Muscle layer of duodenum (tissue), 2 donors: Measurements from ENCODE around the gene PTPRN2.

Experiments
- H3K27ac ChIP-seq: one replicate; pipeline ENCODE4 v1.7.0; 2013; ENCODE audit warnings: mild to moderate bottlenecking, low read length
- H3K27me3 ChIP-seq: one replicate; pipeline ENCODE4 v1.7.0; 2013; ENCODE audit warnings: low read depth, mild to moderate bottlenecking, control low read depth, low read length
- H3K36me3 ChIP-seq, 2 donors: one replicate each; pipeline ENCODE4 v1.7.0; 2013; ENCODE audit warnings: low read length in 2 of 2, control low read depth in 1 of 2, mild to moderate bottlenecking in 1 of 2; ENCODE audit not compliant: insufficient read depth in 2 of 2, control insufficient read depth in 1 of 2
- H3K4me1 ChIP-seq, 2 donors: one replicate each; pipeline ENCODE4 v1.7.0; 2013; ENCODE audit warnings: low read length in 2 of 2, mild to moderate bottlenecking in 2 of 2, control low read depth in 1 of 2, moderate library complexity in 1 of 2; ENCODE audit not compliant: insufficient read depth in 2 of 2, control insufficient read depth in 1 of 2
- H3K4me3 ChIP-seq, 2 donors: one replicate each; pipeline ENCODE4 v1.7.0; 2013; ENCODE audit warnings: low read length in 2 of 2, low read depth in 1 of 2, mild to moderate bottlenecking in 1 of 2
- H3K9me3 ChIP-seq, 2 donors: one replicate each; pipeline ENCODE4 v1.7.0; 2013; ENCODE audit warnings: low read length in 2 of 2, control low read depth in 1 of 2, mild to moderate bottlenecking in 1 of 2; ENCODE audit not compliant: control insufficient read depth in 1 of 2
- donor health status: healthy.

PTPRN2 gene

DNA sequence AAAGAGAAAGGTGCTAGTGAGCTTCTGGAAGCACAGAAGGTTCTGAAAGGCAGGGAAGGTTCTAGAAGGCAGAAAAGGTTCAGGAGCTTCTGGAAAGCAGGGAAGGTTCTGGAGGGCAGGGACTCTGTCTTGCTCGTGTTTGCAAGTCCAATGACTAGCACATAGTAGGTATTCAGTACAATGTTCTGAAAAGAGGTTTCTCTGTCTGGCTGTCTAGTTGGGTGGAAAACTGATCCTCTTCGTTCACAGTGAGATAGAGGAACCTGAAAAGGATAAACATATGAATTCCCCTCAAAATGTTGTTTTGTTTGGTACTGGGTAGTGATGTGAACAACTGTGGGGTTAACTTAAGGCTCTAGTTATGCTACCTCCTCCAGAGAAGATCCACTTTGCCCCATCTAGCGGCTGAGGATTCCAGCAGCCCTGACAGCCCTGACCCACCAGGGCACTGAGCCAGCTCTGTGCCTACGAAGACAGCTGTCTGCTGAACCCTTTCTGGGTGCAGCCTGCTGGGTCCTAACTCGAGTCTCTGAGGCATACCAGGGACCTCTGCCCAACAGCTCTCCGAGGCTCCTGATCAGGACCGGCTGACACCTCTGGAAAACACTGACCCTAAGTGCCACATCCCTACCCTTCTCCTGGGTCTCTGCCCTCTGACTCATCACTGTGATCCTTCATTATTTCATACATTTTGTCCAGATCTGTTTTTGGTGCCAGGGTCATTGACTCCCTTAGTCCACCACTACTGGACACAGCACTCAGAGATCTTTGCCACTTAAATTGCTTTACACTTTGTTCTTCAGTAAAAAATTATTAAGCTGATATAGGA is 15.4 kb downstream of the PTPRN2 start:
- Histone ChIP-seq H3K36me3 (no peaks in the 10 kb centered on the region), H3K4me1 (peaks cover 0 to 9% of the 10 kb centered on the region in 2 donors), H3K27me3 (peaks cover 4% of the 10 kb centered on the region), H3K4me3 (no peak overlapping the region), H3K27ac (no peak overlapping the region), H3K9me3 (no peaks in the 10 kb centered on the region)

DNA sequence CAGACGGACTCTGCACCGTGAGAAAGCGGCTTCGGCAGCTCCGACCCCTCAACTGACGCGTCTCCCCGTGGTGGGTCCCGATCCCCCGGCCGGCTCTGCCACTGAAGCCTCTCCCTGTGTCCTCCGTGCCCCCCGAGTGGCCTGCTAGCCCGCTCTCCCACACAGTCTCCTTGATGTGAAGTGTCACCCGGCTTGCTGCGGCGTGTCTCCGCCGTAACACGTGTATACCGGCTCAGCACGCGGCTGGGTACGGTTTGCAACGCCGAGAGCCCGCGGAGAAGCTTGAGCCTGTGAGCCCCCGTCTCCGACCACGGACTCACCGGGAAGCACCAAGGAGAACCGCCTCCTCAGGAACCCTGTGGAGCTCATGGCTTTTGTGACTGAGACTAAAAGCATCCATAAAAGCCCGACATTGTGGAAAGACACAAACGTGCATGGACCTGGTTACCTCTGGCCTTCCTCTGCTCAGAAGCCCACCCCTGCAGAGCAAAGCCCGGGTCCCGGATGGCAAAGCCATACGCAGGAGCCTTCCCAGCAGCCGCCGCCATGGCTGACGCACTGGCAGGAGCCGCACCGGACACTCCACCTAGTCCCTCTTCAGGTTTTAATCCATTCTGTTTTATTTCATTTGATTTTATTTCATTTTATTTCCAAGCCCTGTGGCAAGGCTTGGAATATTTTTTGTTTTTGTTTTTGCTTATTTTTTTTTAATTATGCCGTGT is 17.0 kb downstream of the PTPRN2 start:
- peaks cover 4% of the 10 kb centered on the region for H3K27me3 ChIP-seq
- H3K36me3 ChIP-seq = no peaks in the 10 kb centered on the region
- no peak overlapping the region for H3K27ac ChIP-seq
- H3K9me3 ChIP-seq = no peaks in the 10 kb centered on the region
- no peak overlapping the region for H3K4me3 ChIP-seq
- H3K4me1 ChIP-seq = peaks cover 0 to 9% of the 10 kb centered on the region in 2 donors

DNA sequence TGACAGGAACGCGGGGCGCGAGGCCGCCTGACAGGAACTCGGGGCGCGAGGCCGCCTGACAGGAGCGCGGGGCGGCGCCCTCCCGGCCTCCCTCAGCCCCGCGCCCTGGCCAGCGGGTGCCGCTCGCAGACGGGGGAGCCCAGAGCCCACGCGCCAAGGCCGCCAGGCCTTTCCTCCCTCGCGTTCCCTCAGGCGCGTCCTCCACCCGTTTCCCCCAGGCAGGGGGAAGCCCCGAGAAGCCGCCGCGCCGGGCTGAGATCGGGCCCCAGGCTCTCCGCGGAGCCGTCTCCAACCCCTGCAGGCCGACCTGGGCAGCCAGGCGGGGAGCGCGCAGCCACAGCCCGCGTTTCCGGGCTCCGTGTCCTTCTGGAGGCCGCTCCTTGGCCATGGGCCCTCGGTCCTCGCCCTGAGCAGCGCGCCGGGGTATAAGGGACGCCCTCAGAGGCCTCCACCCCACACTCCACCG is 17.7 kb downstream of the PTPRN2 start:
- Histone ChIP-seq H3K4me3 (no peak overlapping the region), H3K4me1 (peaks cover 0 to 9% of the 10 kb centered on the region in 2 donors), H3K36me3 (no peaks in the 10 kb centered on the region), H3K9me3 (no peaks in the 10 kb centered on the region), H3K27me3 (peaks cover 4% of the 10 kb centered on the region), H3K27ac (no peak overlapping the region)

DNA sequence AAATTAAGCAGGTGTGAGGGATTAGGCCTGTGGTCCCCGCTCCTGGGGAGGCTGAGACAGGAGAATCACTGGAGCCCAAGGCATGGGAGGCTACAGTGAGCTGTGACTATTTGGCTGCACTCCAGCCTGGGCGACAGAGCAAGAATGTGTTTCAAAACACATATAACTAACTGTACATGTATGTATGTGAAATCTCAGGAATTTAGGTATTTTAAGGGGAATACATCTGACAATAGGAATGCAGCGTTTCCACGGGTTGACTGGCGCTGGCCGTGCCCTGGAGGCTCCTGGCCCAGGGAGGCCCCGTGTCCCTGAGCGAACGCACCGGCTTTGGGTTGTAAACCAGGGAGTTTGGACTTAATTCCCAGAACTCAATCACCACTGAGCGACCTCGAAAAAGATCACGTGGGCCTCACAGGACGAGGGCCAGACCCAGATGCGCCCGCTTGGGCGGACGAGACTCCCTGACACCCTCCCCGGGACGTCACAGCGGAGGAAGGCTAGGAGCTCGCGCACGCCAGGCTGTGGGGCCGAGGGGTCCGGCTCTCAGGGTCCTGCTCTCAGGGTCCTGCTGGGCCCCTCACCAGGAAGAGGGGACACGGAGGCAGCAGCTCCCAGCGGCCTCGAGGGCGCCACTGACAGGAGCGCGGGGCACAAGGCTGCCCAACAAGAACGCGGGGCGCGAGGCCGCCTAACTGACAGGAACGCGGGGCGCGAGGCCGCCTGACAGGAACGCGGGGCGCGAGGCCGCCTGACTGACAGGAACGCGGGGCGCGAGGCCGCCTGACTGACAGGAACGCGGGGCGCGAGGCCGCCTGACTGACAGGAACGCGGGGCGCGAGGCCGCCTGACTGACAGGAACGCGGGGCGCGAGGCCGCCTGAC is 18.4 kb downstream of the PTPRN2 start:
- Histone ChIP-seq H3K36me3 (no peaks in the 10 kb centered on the region), H3K4me1 (peaks cover 0 to 9% of the 10 kb centered on the region in 2 donors), H3K27me3 (peaks cover 4% of the 10 kb centered on the region), H3K9me3 (no peaks in the 10 kb centered on the region), H3K27ac (no peak overlapping the region), H3K4me3 (no peak overlapping the region)

DNA sequence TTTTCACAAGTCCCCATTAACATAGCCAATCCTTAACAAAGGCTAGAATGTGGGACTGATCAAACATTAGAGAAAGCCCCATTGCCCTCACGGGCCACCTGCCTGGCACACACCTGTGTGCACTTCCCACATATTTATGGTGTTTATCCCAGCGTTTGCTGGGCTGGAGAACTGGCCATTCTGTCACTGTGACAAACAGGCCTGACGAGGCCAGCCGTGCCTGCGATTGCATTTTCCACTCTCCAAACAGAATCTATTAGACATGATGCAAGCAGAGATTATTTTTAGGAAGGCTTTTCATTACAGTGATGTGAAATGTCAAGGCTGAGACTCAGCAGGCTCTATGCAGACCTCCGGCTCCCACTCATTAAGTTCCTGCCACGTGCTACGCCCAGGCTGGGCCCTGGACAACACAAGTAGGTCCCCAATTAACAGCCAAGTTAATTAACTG is 20.4 kb downstream of the PTPRN2 start:
- no peak overlapping the region for H3K27ac ChIP-seq
- H3K27me3 ChIP-seq = peaks cover 4% of the 10 kb centered on the region
- H3K9me3 ChIP-seq = no peaks in the 10 kb centered on the region
- H3K36me3 ChIP-seq = no peaks in the 10 kb centered on the region
- H3K4me3 ChIP-seq = no peak overlapping the region
- peaks cover 0 to 9% of the 10 kb centered on the region in 2 donors for H3K4me1 ChIP-seq

DNA sequence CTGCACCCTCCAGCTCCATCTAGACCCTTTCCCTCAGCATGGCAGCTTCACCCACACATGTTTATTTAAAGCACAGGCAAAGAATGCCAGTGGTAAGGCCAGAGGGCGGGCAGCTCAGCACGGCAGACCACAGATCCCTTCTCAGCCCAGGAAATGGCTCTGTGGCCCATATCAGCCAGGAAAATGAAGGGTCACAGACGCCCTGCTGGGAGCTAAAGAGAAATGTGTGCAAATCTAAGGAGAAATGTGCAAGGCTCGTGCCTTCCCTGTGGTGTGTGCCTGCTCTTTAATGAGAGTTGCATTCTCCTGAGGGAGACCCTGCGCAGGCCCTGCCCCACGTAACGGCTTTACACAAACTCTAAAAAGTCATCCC is 23.0 kb downstream of the PTPRN2 start:
- peaks cover 0 to 8% of the 10 kb centered on the region in 2 donors for H3K4me1 ChIP-seq
- H3K4me3 ChIP-seq = no peak overlapping the region
- no peak overlapping the region for H3K27ac ChIP-seq
- no peaks in the 10 kb centered on the region for H3K36me3 ChIP-seq
- H3K9me3 ChIP-seq = no peaks in the 10 kb centered on the region
- H3K27me3 ChIP-seq = no peaks in the 10 kb centered on the region

DNA sequence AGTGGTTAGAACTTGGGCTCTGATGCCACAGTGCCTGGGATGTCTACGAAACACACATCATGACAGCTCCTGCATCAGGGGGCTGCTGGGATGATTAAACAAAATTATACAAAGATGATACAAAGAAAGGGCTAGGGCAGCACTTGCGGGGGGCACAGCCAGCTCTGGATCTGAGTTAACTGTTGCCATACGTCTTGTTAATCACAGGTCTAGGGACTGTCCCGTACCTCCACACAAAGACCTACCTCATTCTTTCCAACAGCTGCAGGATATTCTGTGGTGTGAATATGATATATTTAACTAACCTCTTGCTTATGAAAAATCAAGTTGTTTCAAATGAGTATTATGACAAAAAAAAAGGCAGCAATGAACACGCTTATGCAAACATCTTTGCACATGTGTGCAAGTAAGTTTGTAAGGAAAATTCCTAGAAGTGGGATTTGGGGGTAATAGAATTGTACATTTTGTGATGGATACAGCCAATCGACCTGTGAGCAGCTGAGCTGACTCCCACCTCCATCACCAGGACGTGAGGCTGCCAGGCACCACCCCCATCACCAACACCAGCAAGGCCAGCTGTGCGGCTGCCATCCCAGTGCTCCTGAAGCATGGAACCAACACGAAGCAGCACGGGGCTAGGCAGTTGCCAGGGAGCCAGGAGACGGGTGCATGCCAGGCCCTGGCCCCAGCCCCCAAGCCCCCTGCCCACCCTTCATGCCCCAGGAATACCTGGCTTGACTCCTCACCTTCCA is 23.5 kb downstream of the PTPRN2 start:
- H3K4me3 ChIP-seq = no peak overlapping the region
- no peaks in the 10 kb centered on the region for H3K36me3 ChIP-seq
- no peaks in the 10 kb centered on the region for H3K27me3 ChIP-seq
- no peaks in the 10 kb centered on the region for H3K9me3 ChIP-seq
- H3K4me1 ChIP-seq = peaks cover 0 to 3% of the 10 kb centered on the region in 2 donors
- H3K27ac ChIP-seq = no peak overlapping the region

DNA sequence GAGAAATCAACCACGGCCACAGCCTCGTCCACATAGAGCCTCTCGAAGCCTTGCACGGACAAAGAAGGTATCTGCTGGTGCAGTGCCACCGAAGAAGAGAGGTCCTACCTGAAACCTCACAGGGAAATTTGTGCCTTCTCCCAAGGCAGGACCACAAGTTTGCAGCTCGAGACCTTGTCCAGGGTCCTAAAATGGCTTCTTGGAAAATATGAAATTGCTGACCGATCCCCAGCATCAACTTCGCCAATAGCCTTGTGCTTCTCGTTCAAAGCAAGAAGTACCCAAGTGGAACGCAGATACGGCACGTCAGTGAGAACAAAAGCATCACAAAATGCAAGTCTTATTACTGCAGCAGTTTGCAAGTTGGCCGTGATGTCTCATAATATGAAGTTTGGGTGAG is 24.6 kb downstream of the PTPRN2 start:
- Histone ChIP-seq H3K4me3 (no peak overlapping the region), H3K9me3 (no peaks in the 10 kb centered on the region), H3K4me1 (no peaks in the 10 kb centered on the region), H3K27ac (no peak overlapping the region), H3K36me3 (no peaks in the 10 kb centered on the region), H3K27me3 (no peaks in the 10 kb centered on the region)

DNA sequence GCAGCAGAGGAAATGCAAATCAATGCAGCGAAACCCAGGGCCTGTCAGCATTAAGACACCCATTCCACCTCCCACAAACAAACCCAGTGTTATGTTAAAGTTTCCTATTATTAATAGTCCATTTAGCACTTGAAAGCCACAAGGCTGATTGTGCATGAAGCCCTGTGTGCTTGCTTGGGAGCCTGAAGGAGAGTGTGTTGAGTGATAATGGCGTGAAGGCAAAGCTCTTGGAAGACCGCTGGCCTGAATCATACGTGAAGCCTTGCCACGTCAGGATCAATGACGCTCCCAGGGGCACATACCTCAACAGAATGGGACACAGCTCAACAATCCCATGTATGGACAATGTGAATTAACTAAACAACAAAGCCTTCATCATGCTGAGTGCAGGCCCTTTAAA is 25.1 kb downstream of the PTPRN2 start:
- no peaks in the 10 kb centered on the region for H3K4me1 ChIP-seq
- H3K27me3 ChIP-seq = no peaks in the 10 kb centered on the region
- no peak overlapping the region for H3K4me3 ChIP-seq
- H3K36me3 ChIP-seq = no peaks in the 10 kb centered on the region
- no peak overlapping the region for H3K27ac ChIP-seq
- no peaks in the 10 kb centered on the region for H3K9me3 ChIP-seq

DNA sequence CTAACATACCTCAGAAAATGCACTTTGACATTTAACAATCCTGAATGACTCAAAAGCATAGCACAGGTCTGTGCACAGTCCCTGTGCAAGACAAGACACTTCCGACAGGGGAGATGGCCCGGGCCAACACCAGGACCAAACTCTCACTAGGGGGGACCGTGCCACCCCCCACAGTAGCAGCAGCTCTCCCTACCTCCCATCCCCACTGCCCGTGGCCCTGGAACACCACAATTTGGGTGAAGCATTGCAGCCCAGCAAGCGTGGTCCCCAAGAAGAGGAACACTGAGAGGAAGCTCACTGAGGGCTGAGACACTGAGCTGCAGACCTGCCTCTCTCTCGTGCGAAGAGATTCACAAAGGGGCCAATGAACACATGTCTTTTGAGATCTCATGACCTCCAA is 26.0 kb downstream of the PTPRN2 start:
- Histone ChIP-seq H3K9me3 (no peaks in the 10 kb centered on the region), H3K27me3 (no peaks in the 10 kb centered on the region), H3K36me3 (no peaks in the 10 kb centered on the region), H3K4me3 (no peak overlapping the region), H3K27ac (no peak overlapping the region), H3K4me1 (no peaks in the 10 kb centered on the region)
